Right lobe of liver (tissue), 4 donors: ENCODE measurements around the gene TCF15.

ENCODE experiments used
- CTCF ChIP-seq, 4 donors: fragments of 200-600 bp in 3 of 4; fragments of 450-650 bp in 1 of 4; IDR thresholded peaks; one replicate each; pipeline versions ENCODE4 v1.5.1 to v1.8.0; 2016 to 2022; ENCODE audit warnings: antibody characterized with exemption in 4 of 4, mild to moderate bottlenecking in 2 of 4
- POLR2A ChIP-seq: fragments of 450-650 bp; IDR thresholded peaks from one replicate; pipeline ENCODE4 v1.6.1; 2017; ENCODE audit warnings: antibody characterized with exemption, mild to moderate bottlenecking
- donor health status: DM: no; HTN: no; CAD: no.
- donor health status: DM: no; HTN: no; CAD: no.
- donor health status: DM: no; HTN: yes; CAD: no.

- TF ChIP-seq POLR2A (no peak), CTCF (IDR thresholded peaks at IDR 0.05) (no peak)
Observed at GRCh38 chr20:631101-631500, 21.0 kb upstream of the TCF15 start.
